Ishikawa (cell line): ENCODE data around the gene RBMX2.

Experiments used
- CEBPB ChIP-seq: IDR thresholded peaks from 2 replicates; pipeline ENCODE4 v1.6.1; 2012
- CREB1 ChIP-seq: IDR thresholded peaks from 2 replicates; pipeline ENCODE4 v1.6.1; 2012; ENCODE audit warnings: low read depth
- EGR1 ChIP-seq: IDR thresholded peaks from 2 replicates; pipeline ENCODE4 v1.6.1; 2012
- EP300 ChIP-seq: IDR thresholded peaks from 2 replicates; pipeline ENCODE4 v1.6.1; 2012; ENCODE audit warnings: borderline replicate concordance
- FOXM1 ChIP-seq: IDR thresholded peaks from 2 replicates; pipeline ENCODE4 v1.6.1; 2012; ENCODE audit warnings: low read depth, borderline replicate concordance
- MAX ChIP-seq: IDR thresholded peaks from 2 replicates; pipeline ENCODE4 v1.6.1; 2012
- NFIC ChIP-seq: IDR thresholded peaks from 2 replicates; pipeline ENCODE4 v1.6.1; 2012
- RAD21 ChIP-seq: IDR thresholded peaks from 2 replicates; pipeline ENCODE4 v1.6.1; 2012; ENCODE audit warnings: low read depth
- REST ChIP-seq: IDR thresholded peaks from 2 replicates; pipeline ENCODE4 v1.6.1; 2012; ENCODE audit warnings: low read depth, mild to moderate bottlenecking
- TAF1 ChIP-seq: IDR thresholded peaks from 2 replicates; pipeline ENCODE4 v1.6.1; 2012; ENCODE audit warnings: low read depth, mild to moderate bottlenecking
- TCF12 ChIP-seq: IDR thresholded peaks from 2 replicates; pipeline ENCODE4 v1.6.1; 2012; ENCODE audit warnings: low read depth
- TEAD4 ChIP-seq: IDR thresholded peaks from 2 replicates; pipeline ENCODE4 v1.6.1; 2012
- USF1 ChIP-seq: IDR thresholded peaks from 2 replicates; pipeline ENCODE4 v1.6.1; 2012
- YY1 ChIP-seq: IDR thresholded peaks from 2 replicates; pipeline ENCODE4 v1.6.1; 2012; ENCODE audit warnings: low read depth
- ZBTB7A ChIP-seq: IDR thresholded peaks from 2 replicates; pipeline ENCODE4 v1.6.1; 2012; ENCODE audit warnings: low read depth

The RBMX2 gene

GRCh38 chrX:130401415-130402207 lies at the start of gene RBMX2:
Gene RBMX2 (plus strand): TSS chrX:130401987. CDS start chrX:130402033, 46 bp downstream.
- TF ChIP-seq FOXM1 (no peak), NFIC (no peak), REST (no peak), EGR1 (no peak), TAF1 (peak; percentile 59; the same call in 1 of the 2 replicates), MAX (peak; percentile 23; the same call in 1 of the 2 replicates), TEAD4 (no peak)

- TF ChIP-seq USF1 (no peak), TAF1 (no peak), EP300 (no peak), CREB1 (no peak), EGR1 (no peak), MAX (no peak), RAD21 (no peak)
These were observed 25.7 kb upstream of the RBMX2 start for GRCh38 chrX:130376077-130376476.

- TF ChIP-seq NFIC (no peak), FOXM1 (no peak), TAF1 (no peak), MAX (no peak), CEBPB (no peak), EP300 (no peak), TEAD4 (no peak)
These were observed 23.6 kb upstream of the RBMX2 start for GRCh38 chrX:130378024-130378669.

GRCh38 chrX:130385520-130385919 lies 16.3 kb upstream of the RBMX2 start, which contains the start of gene GPR119:
Gene GPR119 (minus strand): TSS chrX:130385674. CDS start chrX:130385447, 227 bp downstream.
- no peak for TF ChIP-seq EP300

- TF ChIP-seq TEAD4, result no peak
- TF ChIP-seq EP300, result no peak
- TF ChIP-seq TAF1, result no peak
- TF ChIP-seq USF1, result no peak
- no peak for TF ChIP-seq CEBPB
- no peak for TF ChIP-seq FOXM1
- TF ChIP-seq MAX, result no peak
- no peak for TF ChIP-seq TCF12
- TF ChIP-seq YY1, result no peak
- no peak for TF ChIP-seq ZBTB7A
- no peak for TF ChIP-seq NFIC
- TF ChIP-seq REST, result no peak
- TF ChIP-seq EGR1, result no peak
- no peak for TF ChIP-seq CREB1
- no peak for TF ChIP-seq RAD21
These were observed 15.4 kb upstream of the RBMX2 start for GRCh38 chrX:130386408-130386808.
